Measurements from ENCODE around the gene ARID3A. TPM values are rescaled to one million over a fixed set of nuclear protein-coding genes. Genes with fewer than 3 reads are reported as not detected.

The ARID3A gene
- total RNA-seq, 4 donors from 2014 or later: 1.8 to 9.9 (median 7.8) TPM

DNA sequence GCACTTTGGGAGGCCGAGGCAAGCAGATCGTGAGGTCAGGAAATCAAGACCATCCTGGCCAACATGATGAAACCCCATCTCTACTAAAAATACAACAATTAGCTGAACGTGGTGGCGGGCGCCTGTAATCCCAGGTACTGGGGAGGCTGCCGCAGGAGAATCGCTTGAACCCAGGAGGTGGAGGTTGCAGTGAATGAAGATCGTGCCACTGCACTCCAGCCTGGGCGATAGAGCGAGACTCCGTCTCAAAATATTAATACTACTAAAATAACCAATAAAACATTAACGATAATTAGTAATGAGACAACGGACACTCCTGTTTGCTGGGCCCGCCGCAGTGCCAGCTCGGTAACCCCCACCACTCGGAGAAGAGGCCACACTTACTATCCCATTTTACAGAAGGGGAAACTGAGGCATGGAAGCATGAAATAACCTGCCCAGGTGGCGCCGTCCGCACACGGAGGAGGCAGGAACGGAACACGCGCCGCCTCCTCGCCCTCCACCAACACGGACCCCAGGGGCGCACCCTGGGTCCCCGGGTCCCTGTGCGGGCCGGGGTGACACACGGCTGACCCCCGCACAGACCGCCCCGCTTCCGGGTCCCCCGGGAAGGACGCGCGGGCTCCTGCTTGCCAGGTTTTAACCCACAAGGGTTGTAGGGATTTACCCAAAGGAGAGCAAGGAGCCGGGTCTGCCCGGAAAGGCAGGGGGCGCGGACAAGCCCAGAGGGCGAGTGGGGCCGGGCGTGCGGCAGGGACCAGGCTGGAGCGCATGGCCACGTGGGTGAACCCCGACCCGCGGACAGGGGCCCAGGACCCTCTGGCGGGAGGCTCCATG is 14.4 kb upstream of the ARID3A start:
- Histone ChIP-seq H3K27ac (no peak overlapping the region), H3K36me3 (no peaks in the 10 kb centered on the region), H3K4me3 (no peak overlapping the region), H3K9me3 (no peaks in the 10 kb centered on the region), H3K4me1 (peaks cover 4 to 11% of the 10 kb centered on the region in 2 donors), H3K27me3 (peaks cover 0 to 6% (median 4%) of the 10 kb centered on the region in 3 donors)
- in situ Hi-C loops (cut with MboI; ENCODE audit: low sequenced_read_pairs in 4 of 4) (no loop called here), intact Hi-C loops (cut with DNase I; ENCODE audit: low total_unique reads) (no loop called here)
- ATAC-seq (no peak), DNase-seq (no peak)
- TF ChIP-seq, protein P1, sequence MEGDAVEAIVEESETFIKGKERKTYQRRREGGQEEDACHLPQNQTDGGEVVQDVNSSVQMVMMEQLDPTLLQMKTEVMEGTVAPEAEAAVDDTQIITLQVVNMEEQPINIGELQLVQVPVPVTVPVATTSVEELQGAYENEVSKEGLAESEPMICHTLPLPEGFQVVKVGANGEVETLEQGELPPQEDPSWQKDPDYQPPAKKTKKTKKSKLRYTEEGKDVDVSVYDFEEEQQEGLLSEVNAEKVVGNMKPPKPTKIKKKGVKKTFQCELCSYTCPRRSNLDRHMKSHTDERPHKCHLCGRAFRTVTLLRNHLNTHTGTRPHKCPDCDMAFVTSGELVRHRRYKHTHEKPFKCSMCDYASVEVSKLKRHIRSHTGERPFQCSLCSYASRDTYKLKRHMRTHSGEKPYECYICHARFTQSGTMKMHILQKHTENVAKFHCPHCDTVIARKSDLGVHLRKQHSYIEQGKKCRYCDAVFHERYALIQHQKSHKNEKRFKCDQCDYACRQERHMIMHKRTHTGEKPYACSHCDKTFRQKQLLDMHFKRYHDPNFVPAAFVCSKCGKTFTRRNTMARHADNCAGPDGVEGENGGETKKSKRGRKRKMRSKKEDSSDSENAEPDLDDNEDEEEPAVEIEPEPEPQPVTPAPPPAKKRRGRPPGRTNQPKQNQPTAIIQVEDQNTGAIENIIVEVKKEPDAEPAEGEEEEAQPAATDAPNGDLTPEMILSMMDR (IDR thresholded peaks at IDR 0.05 in 4 of 5, conservative IDR thresholded peaks at IDR 0.05 in 1 of 5): no peak
- TF ChIP-seq POLR2A (IDR thresholded peaks at IDR 0.05): no peak

GRCh38 chr19:912181-913079 is 13.4 kb upstream of the ARID3A start:
- Histone ChIP-seq H3K4me3 (peak overlapping the region; percentile 72 to 87 (median 82)), H3K9me3 (no peaks in the 10 kb centered on the region), H3K27ac (peak overlapping the region; percentile 63 to 85 (median 78)), H3K36me3 (no peaks in the 10 kb centered on the region), H3K4me1 (peaks cover 4 to 16% of the 10 kb centered on the region in 2 donors), H3K27me3 (peaks cover 8 to 16% (median 14%) of the 10 kb centered on the region in 3 donors)
- TF ChIP-seq POLR2A (IDR thresholded peaks at IDR 0.05): no peak
- TF ChIP-seq, protein P1 (IDR thresholded peaks at IDR 0.05 in 4 of 5, conservative IDR thresholded peaks at IDR 0.05 in 1 of 5): no peak
- intact Hi-C loops (cut with DNase I; ENCODE audit: low total_unique reads): loop anchor here (1.0 kb wide), 1 partner anchor 19 kb away; the partner anchor contains the start of genes MED16 and RNU6-9
- peak; percentile 69 to 72 for ATAC-seq
- in situ Hi-C loops (cut with MboI; ENCODE audit: low sequenced_read_pairs in 4 of 4): no loop called here
- no peak for DNase-seq

- in situ Hi-C loops (cut with MboI; ENCODE audit: low sequenced_read_pairs in 4 of 4): no loop called here
- TF ChIP-seq POLR2A (IDR thresholded peaks at IDR 0.05): peak; percentile 62 to 77
- TF ChIP-seq, protein P1 (IDR thresholded peaks at IDR 0.05 in 4 of 5, conservative IDR thresholded peaks at IDR 0.05 in 1 of 5): no peak
- Histone ChIP-seq H3K4me3 (peak within 1 kb of the TSS; percentile 72 to 90 (median 84)), H3K36me3 (no peaks in the 10 kb centered on the region), H3K27me3 (peaks cover 16 to 24% (median 22%) of the 10 kb centered on the region in 3 donors), H3K27ac (peak within 1 kb of the TSS; percentile 76 to 90 (median 84)), H3K4me1 (peaks cover 4 to 21% of the 10 kb centered on the region in 2 donors), H3K9me3 (no peaks in the 10 kb centered on the region)
- DNase-seq: peak; percentile 60 to 65
- ATAC-seq: peak; percentile 93 to 95
- intact Hi-C loops (cut with DNase I; ENCODE audit: low total_unique reads): loop anchor here (1.0 kb wide), 1 partner anchor 20 kb away; the partner anchor contains the start of genes MED16 and RNU6-9
These were observed 12.6 kb upstream of the ARID3A start, which contains the start of gene R3HDM4 for GRCh38 chr19:913080-913748. Gene R3HDM4, minus strand, starts transcription at chr19:913219. Its CDS starts 62 bp downstream, at chr19:913157.

GRCh38 chr19:916645-917322 is 9.1 kb upstream of the ARID3A start:
- Histone ChIP-seq H3K9me3 (no peaks in the 10 kb centered on the region), H3K27me3 (peaks cover 37 to 57% (median 53%) of the 10 kb centered on the region in 3 donors), H3K27ac (no peak overlapping the region), H3K36me3 (no peaks in the 10 kb centered on the region), H3K4me1 (peaks cover 9 to 21% of the 10 kb centered on the region in 2 donors), H3K4me3 (peak overlapping the region in 3 of 4 donors; percentile 17 to 32 (median 28))
- DNase-seq (no peak), ATAC-seq (no peak)
- TF ChIP-seq POLR2A (IDR thresholded peaks at IDR 0.05): no peak
- TF ChIP-seq, protein P1 (IDR thresholded peaks at IDR 0.05 in 4 of 5, conservative IDR thresholded peaks at IDR 0.05 in 1 of 5): no peak
- intact Hi-C loops (cut with DNase I; ENCODE audit: low total_unique reads): no loop called here
- in situ Hi-C loops (cut with MboI; ENCODE audit: low sequenced_read_pairs in 4 of 4): no loop called here

All from gastrocnemius medialis (tissue), 4 donors.